LNCAP (cell line): Measurements from ENCODE around the gene DNASE1L3.

Experiments
- TF ChIP-seq, protein P1 (sequence below): fragments of 450-650 bp; IDR thresholded peaks from 2 replicates; pipeline ENCODE4 v1.5.1; 2017; ENCODE audit warnings: mild to moderate bottlenecking

Gene DNASE1L3

DNA sequence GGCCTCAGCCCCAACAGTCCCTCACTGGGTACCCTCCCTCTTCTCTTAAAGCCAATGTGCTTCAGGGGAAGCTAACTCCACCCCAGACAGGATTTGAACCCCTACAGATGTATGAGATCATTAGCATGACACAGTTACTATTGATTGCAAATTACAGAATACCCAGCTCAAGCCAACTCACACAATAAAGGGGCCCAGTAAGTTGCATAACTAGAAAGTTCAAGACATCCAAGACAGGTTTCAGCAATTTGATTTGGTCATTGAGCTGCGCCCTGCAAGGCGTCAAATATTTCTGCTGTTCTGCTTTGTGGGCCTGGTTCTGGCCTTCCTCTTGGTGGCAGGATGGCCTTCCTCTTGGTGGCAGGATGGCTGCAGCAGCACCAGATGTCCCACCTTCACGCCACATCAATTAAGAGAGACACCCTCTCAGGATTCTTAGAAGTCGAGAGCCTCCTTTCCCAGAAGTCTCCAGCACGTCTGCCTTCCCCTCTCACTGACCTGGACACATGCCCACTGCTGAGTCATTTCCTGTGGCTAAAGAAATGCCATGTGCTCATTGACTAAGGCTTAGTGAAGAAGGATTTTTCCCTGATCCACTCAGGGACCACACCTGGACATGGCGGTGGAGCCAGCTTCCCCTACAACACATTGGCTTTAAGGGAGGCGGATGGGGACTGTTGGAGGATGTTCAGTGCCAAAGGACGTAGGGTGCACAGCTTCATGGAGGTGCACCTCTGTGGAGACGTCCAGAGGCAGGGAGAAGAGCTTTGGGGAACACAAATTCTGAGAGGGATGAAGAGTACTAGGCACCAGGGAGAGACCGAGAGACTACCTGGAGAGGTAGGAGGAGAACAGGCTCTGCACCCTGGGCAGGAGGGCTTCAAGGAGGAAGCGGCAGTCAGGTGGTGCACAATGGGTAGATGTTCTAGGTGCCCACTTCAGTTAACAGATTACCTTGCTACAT lies 49.1 kb downstream of the DNASE1L3 start:
- TF ChIP-seq, protein P1, sequence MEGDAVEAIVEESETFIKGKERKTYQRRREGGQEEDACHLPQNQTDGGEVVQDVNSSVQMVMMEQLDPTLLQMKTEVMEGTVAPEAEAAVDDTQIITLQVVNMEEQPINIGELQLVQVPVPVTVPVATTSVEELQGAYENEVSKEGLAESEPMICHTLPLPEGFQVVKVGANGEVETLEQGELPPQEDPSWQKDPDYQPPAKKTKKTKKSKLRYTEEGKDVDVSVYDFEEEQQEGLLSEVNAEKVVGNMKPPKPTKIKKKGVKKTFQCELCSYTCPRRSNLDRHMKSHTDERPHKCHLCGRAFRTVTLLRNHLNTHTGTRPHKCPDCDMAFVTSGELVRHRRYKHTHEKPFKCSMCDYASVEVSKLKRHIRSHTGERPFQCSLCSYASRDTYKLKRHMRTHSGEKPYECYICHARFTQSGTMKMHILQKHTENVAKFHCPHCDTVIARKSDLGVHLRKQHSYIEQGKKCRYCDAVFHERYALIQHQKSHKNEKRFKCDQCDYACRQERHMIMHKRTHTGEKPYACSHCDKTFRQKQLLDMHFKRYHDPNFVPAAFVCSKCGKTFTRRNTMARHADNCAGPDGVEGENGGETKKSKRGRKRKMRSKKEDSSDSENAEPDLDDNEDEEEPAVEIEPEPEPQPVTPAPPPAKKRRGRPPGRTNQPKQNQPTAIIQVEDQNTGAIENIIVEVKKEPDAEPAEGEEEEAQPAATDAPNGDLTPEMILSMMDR: no peak

DNA sequence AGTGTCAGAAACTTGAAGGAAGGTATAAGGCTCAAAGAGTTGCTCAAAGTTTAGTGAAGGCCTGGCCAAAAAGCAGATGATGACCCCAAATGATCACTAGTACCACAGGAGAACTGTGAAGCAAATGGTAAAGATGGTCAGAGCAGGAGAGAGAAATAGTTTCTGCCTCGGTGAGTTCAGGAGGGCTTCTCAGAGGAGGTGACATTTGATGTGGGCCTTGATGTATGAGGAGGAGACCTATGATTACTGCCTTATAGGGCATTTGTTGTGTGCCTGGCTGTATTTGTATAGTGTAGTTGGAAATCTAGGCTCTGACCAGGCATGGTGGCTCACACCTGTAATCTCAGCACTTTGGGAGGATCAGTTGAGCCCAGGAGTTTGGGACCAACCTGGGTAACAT lies 50.4 kb downstream of the DNASE1L3 start:
- TF ChIP-seq, protein P1: no peak

DNA sequence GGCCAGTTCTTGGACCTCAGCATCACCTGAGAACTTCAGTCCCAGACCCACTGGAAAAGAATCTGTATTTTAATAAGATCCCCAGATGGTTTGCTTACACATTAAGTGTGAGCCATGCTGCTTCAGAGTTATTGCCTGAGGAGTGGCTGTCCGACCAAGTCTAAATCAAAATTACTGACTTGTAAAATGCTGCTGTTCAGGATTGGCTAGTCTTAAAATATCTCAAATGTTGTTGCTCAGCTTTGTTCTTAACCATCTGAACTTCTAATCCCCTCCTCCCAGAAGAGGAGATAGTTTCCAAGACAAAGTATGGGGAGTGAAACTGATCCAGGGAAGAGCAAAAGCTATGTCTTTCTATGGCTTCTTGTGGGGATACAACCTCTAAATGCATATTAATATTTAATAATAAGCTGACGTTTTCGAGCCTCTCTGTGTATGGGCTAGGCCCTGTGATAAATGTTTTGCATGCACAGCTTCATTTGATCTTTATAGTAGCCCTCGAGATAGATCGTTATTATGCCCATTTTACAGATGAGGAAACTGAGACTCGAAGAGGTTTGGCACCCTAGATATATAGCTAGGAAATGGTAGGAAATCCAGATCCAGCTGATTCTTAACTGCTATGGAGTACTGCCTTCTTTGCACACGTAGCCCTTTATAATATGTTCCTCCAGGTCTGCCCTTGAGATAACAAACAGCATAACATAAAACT lies 52.2 kb downstream of the DNASE1L3 start:
- TF ChIP-seq, protein P1: no peak

DNA sequence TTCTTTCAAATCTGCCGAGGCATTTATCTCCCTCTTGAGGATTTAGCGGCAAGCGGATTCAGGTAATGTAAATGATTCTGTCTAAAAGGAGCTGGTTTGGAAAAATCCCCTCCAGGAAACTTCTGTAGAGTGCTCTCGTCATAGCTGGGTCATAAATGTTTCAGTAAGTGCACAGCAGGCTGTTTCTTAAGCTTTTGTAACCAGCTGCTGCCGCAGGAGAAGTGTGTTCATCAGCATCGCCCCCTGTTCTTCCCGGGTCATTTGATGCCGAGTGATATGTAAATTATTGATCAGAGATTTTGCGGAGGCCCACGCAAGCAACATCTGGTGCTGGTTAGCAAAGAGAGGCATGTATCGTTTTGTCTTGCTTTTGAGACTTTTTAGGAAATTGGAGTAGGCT lies 53.1 kb downstream of the DNASE1L3 start:
- TF ChIP-seq, protein P1: no peak

DNA sequence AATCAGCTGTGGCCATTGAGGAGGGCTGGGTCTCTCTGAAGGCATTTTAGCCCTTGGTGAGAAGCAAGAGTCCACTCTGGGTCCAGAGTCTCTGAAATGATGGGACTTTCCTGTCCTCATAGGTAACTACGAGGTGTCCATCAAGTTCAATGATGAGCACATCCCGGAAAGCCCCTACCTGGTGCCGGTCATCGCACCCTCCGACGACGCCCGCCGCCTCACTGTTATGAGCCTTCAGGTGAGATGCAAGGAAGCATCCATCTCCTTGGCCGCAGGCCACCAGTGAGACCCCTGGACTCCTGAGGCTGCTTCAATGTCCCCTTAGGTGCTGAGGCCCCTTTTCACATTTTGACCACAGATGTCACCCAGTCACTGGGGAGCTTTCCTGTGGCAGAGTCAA lies 54.9 kb downstream of the DNASE1L3 start:
- TF ChIP-seq, protein P1: no peak

DNA sequence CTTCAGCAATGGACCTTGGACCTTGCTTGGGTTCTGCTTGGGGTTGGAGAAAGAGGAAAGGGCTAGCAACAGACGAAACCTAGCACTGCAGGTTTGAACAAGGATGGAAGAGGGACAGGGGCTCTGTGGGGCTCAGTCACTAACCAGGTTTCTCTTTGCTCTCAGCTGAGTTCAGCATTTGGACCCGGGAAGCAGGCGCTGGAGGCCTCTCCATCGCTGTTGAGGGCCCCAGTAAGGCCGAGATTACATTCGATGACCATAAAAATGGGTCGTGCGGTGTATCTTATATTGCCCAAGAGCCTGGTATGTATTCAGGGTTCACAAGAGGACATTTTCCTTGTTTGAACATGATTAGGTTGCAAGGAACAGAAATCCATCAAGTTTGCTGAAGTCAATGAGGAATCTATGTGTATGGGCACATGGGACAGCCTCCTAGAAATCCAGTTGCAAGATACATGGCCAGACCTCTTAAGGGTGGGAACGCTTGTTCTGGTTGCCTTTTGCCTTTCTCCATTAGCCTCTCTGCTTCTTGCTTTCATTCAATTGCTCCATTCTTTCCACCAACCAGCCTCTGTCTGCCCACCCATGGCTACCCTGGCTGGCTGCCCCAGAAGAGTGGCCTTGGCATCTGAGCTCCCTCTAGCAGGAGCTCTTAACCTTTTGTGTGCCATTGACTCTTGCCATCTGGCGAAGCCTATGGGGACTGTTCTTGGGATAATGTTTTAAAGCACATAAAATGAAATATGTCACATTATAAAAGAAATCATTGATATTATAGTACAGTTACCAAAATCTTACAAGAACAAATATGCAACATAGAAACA lies 55.9 kb downstream of the DNASE1L3 start:
- TF ChIP-seq, protein P1: no peak

DNA sequence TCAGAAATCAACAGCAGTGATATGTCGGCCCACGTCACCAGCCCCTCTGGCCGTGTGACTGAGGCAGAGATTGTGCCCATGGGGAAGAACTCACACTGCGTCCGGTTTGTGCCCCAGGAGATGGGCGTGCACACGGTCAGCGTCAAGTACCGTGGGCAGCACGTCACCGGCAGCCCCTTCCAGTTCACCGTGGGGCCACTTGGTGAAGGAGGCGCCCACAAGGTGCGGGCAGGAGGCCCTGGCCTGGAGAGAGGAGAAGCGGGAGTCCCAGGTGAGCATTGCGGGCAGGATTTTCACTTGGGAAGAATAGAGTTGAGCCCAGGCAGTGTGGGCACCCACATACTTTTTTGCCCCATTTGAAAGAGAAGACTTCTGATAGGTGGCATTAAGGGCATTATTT lies 57.4 kb downstream of the DNASE1L3 start:
- TF ChIP-seq, protein P1: no peak
